Panc1 (cell line): ENCODE data around the gene LRRC8B.

ENCODE experiments used
- SIN3A ChIP-seq: IDR thresholded peaks from 2 replicates; pipeline ENCODE4 v1.6.1; 2012; ENCODE audit warnings: low read depth, mild to moderate bottlenecking, low read length, moderate library complexity, borderline replicate concordance; ENCODE audit not compliant: insufficient read depth
- TF ChIP-seq, protein P1 (sequence below): fragments of 450-650 bp; IDR thresholded peaks from 2 replicates; pipeline ENCODE4 v1.5.1; 2017; ENCODE audit warnings: mild to moderate bottlenecking
- TF ChIP-seq, protein P2 (sequence below), 2 experiments: IDR thresholded peaks; 2 replicates each; pipeline ENCODE4 v1.6.1; 2011 to 2012; ENCODE audit warnings: low read depth in 2 of 2, control low read depth in 1 of 2, low read length in 1 of 2, mild to moderate bottlenecking in 1 of 2, moderate library complexity in 1 of 2; ENCODE audit not compliant: insufficient read depth in 1 of 2

DNA sequence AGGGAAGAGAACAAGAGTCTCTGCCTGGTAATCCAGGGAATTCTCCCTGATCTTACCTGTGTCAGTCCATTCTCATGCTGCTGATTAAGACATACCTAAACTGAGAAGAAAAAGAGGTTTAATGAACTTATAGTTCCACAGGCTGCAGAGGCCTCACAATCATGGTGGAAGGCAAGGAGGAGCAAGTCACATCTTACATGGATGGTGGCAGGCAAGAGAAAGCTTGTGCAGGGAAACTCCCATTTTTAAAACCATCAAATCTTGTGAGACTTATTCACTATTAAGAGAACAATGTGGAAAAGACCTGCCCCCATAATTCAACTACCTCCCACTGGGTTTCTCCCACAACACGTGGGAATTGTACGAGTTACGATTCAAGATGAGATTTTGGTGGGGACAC, 34.2 kb upstream of the LRRC8B start:
- TF ChIP-seq, protein P1, sequence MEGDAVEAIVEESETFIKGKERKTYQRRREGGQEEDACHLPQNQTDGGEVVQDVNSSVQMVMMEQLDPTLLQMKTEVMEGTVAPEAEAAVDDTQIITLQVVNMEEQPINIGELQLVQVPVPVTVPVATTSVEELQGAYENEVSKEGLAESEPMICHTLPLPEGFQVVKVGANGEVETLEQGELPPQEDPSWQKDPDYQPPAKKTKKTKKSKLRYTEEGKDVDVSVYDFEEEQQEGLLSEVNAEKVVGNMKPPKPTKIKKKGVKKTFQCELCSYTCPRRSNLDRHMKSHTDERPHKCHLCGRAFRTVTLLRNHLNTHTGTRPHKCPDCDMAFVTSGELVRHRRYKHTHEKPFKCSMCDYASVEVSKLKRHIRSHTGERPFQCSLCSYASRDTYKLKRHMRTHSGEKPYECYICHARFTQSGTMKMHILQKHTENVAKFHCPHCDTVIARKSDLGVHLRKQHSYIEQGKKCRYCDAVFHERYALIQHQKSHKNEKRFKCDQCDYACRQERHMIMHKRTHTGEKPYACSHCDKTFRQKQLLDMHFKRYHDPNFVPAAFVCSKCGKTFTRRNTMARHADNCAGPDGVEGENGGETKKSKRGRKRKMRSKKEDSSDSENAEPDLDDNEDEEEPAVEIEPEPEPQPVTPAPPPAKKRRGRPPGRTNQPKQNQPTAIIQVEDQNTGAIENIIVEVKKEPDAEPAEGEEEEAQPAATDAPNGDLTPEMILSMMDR, result no peak
- TF ChIP-seq, protein P2, sequence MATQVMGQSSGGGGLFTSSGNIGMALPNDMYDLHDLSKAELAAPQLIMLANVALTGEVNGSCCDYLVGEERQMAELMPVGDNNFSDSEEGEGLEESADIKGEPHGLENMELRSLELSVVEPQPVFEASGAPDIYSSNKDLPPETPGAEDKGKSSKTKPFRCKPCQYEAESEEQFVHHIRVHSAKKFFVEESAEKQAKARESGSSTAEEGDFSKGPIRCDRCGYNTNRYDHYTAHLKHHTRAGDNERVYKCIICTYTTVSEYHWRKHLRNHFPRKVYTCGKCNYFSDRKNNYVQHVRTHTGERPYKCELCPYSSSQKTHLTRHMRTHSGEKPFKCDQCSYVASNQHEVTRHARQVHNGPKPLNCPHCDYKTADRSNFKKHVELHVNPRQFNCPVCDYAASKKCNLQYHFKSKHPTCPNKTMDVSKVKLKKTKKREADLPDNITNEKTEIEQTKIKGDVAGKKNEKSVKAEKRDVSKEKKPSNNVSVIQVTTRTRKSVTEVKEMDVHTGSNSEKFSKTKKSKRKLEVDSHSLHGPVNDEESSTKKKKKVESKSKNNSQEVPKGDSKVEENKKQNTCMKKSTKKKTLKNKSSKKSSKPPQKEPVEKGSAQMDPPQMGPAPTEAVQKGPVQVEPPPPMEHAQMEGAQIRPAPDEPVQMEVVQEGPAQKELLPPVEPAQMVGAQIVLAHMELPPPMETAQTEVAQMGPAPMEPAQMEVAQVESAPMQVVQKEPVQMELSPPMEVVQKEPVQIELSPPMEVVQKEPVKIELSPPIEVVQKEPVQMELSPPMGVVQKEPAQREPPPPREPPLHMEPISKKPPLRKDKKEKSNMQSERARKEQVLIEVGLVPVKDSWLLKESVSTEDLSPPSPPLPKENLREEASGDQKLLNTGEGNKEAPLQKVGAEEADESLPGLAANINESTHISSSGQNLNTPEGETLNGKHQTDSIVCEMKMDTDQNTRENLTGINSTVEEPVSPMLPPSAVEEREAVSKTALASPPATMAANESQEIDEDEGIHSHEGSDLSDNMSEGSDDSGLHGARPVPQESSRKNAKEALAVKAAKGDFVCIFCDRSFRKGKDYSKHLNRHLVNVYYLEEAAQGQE (IDR thresholded peaks at IDR 0.05; ENCODE audit: insufficient read depth in 1 of 2, low read depth in 2 of 2, low read length in 1 of 2), result no peak
- no peak for TF ChIP-seq SIN3A
